ENCODE results near the gene HDAC9. TPM values are rescaled to one million over a fixed set of nuclear protein-coding genes. Genes with fewer than 3 reads are reported as not detected.

Gene HDAC9
- total RNA-seq, 2 donors from 2014 or later = 8.3 to 31.9 TPM

DNA sequence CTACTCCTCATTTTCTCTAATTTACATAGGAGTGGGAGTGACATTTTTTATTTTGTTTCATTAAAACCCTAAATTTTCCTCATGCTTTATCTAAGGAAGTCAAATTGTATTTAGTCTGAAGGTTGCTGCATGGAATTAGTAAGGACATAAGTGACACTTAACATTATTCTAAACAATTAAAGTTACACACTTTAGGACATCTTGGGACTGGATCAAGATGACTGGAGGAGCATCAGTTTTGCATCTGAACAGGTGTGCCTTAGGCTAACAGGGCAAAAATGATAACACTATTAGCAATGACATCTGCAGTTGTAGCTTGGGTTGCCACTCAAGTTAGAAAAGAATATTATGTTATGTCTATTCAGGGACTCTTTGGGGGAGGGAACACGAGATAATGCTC is 199.4 kb downstream of the HDAC9 start:
- TF ChIP-seq, protein P1, sequence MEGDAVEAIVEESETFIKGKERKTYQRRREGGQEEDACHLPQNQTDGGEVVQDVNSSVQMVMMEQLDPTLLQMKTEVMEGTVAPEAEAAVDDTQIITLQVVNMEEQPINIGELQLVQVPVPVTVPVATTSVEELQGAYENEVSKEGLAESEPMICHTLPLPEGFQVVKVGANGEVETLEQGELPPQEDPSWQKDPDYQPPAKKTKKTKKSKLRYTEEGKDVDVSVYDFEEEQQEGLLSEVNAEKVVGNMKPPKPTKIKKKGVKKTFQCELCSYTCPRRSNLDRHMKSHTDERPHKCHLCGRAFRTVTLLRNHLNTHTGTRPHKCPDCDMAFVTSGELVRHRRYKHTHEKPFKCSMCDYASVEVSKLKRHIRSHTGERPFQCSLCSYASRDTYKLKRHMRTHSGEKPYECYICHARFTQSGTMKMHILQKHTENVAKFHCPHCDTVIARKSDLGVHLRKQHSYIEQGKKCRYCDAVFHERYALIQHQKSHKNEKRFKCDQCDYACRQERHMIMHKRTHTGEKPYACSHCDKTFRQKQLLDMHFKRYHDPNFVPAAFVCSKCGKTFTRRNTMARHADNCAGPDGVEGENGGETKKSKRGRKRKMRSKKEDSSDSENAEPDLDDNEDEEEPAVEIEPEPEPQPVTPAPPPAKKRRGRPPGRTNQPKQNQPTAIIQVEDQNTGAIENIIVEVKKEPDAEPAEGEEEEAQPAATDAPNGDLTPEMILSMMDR (IDR thresholded peaks at IDR 0.05) = no peak
- TF ChIP-seq POLR2AphosphoS5 (IDR thresholded peaks at IDR 0.05) = no peak
- no peak for TF ChIP-seq POLR2A (IDR thresholded peaks at IDR 0.05)
- no peak for DNase-seq (ENCODE audit: low spot score)
- H3K4me1 ChIP-seq (replicated peaks) = no peaks in the 10 kb centered on the region
- no peak overlapping the region for H3K27ac ChIP-seq
- H3K27me3 ChIP-seq (replicated peaks; ENCODE audit: insufficient read depth) = no peaks in the 10 kb centered on the region
- H3K36me3 ChIP-seq = no peaks in the 10 kb centered on the region
- 85% methylated on average over 1 of the region's 1 CpG for WGBS
- intact Hi-C loops (cut with DNase I) = no loop called here
- no peak overlapping the region for H3K4me3 ChIP-seq
- no peaks in the 10 kb centered on the region for H3K9me3 ChIP-seq

DNA sequence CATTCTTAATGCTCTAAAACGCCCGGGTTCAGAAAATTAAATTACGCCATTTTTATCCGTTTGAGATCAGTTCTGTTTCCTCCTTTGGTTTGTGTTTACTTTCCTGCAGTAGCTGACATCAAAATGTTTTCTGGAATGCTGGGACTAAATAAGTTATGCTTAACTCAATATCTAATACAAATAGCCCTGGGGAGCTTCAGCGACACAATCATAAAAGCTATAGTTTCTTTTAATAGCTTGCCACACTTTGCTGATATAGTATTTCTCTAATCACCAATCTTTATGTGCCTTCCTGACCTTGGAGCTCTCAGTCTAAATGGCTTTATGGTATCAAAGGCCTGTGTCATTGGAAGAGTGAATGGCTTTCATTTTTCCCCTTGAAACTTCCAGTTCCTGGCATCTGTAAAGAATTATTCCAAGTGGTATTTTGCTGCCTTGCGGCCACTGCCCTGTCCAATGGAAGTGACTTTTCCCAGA is 202.7 kb downstream of the HDAC9 start:
- Histone ChIP-seq H3K27ac (no peak overlapping the region), H3K27me3 (replicated peaks; ENCODE audit: insufficient read depth) (no peaks in the 10 kb centered on the region), H3K4me1 (replicated peaks) (no peaks in the 10 kb centered on the region), H3K4me3 (no peak overlapping the region), H3K9me3 (no peaks in the 10 kb centered on the region), H3K36me3 (no peaks in the 10 kb centered on the region)
- no peak for DNase-seq (ENCODE audit: low spot score)
- TF ChIP-seq, protein P1 (IDR thresholded peaks at IDR 0.05) = no peak
- WGBS = 53% methylated on average over 6 of the region's 6 CpGs
- intact Hi-C loops (cut with DNase I) = no loop called here

DNA sequence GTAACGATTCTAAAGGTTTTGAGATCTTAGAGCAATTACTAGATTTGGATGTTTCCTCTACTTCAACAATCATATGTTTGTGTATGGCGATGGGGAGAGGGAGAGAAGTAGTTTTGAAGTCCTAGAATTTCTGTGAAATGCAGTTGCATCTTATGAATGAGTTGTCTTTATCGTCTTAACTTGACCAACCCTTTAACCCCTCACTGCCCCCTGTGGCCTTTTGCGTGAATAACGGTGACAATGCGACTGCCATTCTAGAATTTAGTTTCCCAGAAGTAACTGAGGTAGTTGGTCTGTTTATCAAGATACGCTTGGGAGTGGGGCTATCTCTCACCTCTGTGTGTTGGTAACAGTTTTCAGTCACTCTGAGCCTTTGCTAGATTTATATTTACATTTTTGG is 204.6 kb downstream of the HDAC9 start:
- Histone ChIP-seq H3K27me3 (replicated peaks; ENCODE audit: insufficient read depth) (no peaks in the 10 kb centered on the region), H3K27ac (no peak overlapping the region), H3K9me3 (no peaks in the 10 kb centered on the region), H3K4me1 (replicated peaks) (no peaks in the 10 kb centered on the region), H3K4me3 (no peak overlapping the region), H3K36me3 (no peaks in the 10 kb centered on the region)
- TF ChIP-seq POLR2A (IDR thresholded peaks at IDR 0.05) (no peak), POLR2AphosphoS5 (IDR thresholded peaks at IDR 0.05) (no peak)
- TF ChIP-seq, protein P1 (IDR thresholded peaks at IDR 0.05) = no peak
- no peak for DNase-seq (ENCODE audit: low spot score)
- intact Hi-C loops (cut with DNase I) = no loop called here
- 91% methylated on average over 7 of the region's 7 CpGs for WGBS

DNA sequence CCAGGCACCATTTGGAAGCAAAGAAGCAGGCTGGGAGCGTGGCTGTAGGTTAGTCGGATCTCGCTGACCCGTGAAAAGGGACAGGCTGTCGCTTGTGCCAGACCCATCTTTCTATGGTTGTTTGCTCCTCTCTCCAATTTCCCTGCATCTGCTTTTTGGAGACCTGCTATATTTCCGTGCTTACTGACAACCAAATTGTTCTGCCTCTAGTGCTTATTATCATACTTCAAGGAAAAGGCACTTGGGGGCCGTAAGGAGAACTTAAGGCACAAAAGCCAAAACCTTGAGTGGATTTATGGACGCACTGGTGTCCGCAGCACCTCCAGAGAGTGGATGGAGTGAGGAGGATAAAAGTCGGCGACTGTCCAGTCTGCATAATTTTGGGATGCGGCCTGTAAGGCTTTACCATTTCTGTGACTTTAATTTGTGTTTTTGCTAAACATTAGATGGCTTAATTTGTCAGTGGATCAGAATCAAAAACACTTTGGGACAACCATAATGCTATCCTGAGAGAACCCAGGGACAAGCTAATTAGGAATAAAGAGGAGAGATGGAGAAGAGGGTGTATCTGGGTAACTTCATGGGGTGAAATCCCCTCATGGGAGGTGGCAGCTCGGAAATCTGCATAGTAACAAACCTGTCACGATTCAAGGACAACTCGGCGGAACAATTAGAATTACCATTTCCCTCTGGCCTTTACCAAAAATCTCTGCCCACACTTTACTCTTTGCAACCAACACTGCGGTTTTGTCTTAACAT is 206.7 kb downstream of the HDAC9 start:
- DNase-seq (ENCODE audit: low spot score) = no peak
- intact Hi-C loops (cut with DNase I) = no loop called here
- H3K4me1 ChIP-seq (replicated peaks) = no peaks in the 10 kb centered on the region
- no peak overlapping the region for H3K4me3 ChIP-seq
- WGBS = 79% methylated on average over 17 of the region's 17 CpGs
- H3K9me3 ChIP-seq = no peaks in the 10 kb centered on the region
- no peaks in the 10 kb centered on the region for H3K36me3 ChIP-seq
- no peak overlapping the region for H3K27ac ChIP-seq
- TF ChIP-seq POLR2AphosphoS5 (IDR thresholded peaks at IDR 0.05) (no peak), POLR2A (IDR thresholded peaks at IDR 0.05) (no peak)
- TF ChIP-seq, protein P1 (IDR thresholded peaks at IDR 0.05) = no peak
- H3K27me3 ChIP-seq (replicated peaks; ENCODE audit: insufficient read depth) = no peaks in the 10 kb centered on the region

DNA sequence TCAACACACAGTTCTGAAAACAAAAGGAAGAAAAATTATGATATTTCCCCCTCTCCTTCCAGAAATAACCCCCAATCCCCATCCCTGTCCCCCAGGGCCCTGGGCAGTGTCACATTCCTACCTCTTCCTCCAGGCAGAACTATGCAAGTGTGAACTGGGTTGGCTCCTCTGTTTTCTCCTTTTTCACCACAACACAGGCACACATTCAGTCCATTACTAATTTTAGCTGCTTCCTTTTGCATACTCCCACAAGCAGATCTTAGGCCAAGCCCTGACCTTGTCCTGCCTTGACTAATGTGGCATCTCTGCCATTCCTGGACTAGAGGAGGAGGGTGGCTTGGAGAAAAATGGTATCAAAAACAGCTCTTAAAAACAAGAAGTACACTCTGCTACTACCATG is 208.1 kb downstream of the HDAC9 start:
- Histone ChIP-seq H3K27me3 (replicated peaks; ENCODE audit: insufficient read depth) (no peaks in the 10 kb centered on the region), H3K27ac (no peak overlapping the region), H3K4me1 (replicated peaks) (no peaks in the 10 kb centered on the region), H3K36me3 (no peaks in the 10 kb centered on the region), H3K4me3 (no peak overlapping the region), H3K9me3 (no peaks in the 10 kb centered on the region)
- no peak for DNase-seq (ENCODE audit: low spot score)
- intact Hi-C loops (cut with DNase I) = no loop called here
- TF ChIP-seq POLR2A (IDR thresholded peaks at IDR 0.05) = no peak
- TF ChIP-seq, protein P1 (IDR thresholded peaks at IDR 0.05) = no peak
- TF ChIP-seq POLR2AphosphoS5 (IDR thresholded peaks at IDR 0.05) = no peak

Data from prostate gland (tissue), 2 donors.